Activated T-cell treated with anti-CD3 and anti-CD28 coated beads, Interleukin-2, amount 50 U/mL, for 48 hours (primary cell): ENCODE results near the gene YTHDC1.

ENCODE experiments used
- DNase-seq, 2 experiments: peaks; one replicate each; pipeline ENCODE4 v3.0.0-alpha.2; 2020

The YTHDC1 gene

GRCh38 chr4:68352791-68353190 lies 2.9 kb upstream of the YTHDC1 start:
- no peak for DNase-seq

- DNase-seq: no peak
Measured at GRCh38 chr4:68349279-68349648, 626 bp downstream of the YTHDC1 start.

GRCh38 chr4:68348577-68348976 lies 1.3 kb downstream of the YTHDC1 start:
- no peak for DNase-seq

GRCh38 chr4:68347845-68348244 lies 2.0 kb downstream of the YTHDC1 start:
- DNase-seq: no peak

DNA sequence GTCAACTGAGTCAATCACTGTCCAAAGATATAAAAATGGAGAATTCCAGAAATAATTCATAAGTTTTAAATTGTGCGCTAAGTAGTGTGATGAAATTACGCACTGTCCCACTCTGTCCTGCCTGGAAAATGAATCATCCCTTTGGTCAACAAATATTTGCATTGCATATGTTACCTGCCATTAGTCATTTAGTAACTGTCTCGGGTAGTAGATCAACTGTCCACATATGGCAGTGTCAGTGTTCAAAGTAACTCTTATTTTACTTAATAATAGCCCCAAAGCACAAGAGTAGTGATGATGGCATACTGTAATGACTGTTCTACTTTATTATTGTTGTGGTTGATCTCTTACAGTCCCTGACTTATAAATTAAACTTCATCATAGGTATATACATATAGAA lies 3.4 kb downstream of the YTHDC1 start:
- DNase-seq: no peak

DNA sequence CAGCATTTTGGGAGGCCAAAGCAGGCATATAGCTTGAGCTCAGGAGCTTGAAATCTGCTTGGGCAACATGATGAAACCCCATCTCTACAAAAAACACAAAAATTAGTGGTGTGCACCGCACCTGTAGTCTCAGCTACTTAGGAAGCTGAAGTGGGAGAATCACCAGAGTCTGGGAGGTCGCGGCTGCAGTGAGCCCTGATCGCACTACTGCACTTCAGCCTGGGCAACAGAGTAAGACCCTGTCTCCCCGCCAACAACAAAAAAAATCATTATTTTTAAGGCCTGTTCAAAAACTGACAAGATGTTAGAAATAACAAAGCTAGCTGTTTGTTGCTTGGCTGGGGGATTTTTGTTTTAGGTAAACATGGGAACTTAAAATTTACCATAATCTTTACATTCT lies 5.1 kb downstream of the YTHDC1 start:
- no peak for DNase-seq

- DNase-seq: no peak
Measured at GRCh38 chr4:68344049-68344448, 5.8 kb downstream of the YTHDC1 start.

DNA sequence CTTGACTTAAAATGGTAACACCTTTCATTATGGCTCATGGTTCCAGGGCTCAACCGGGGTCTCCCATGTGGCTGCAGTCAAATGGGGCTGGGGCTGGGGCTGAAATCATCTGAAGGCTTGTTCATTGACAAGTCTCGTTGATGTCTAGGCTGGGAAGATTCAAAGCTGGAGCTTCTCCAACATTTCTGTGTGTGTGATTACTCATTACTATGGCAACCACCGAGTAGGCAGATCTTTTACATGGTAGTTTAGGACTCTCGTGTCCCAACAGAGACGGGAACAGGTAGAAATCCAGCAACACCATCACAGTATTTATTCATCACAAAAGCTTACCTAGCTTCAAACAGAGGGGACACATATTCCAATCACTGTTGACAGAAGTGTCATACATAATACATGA lies 7.8 kb downstream of the YTHDC1 start:
- DNase-seq: no peak

DNA sequence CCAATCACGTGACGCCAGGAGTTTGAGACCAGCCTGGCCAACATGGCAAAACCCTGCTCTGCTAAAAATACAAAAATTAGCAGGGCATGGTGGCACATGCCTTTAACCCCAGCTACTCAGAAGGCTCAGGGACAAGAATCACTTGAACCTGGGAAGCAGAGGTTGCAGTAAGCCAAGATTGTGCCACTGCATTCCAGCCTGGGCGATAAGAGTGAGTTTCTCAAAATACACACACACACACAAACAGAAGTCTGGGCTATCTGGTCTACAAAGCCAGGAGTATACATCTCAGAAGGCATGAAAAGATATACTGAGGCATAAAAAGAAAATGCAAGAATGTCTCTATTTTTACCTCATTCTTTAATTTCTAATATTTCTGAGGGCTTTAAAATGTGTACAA lies 11.3 kb downstream of the YTHDC1 start:
- no peak for DNase-seq

DNA sequence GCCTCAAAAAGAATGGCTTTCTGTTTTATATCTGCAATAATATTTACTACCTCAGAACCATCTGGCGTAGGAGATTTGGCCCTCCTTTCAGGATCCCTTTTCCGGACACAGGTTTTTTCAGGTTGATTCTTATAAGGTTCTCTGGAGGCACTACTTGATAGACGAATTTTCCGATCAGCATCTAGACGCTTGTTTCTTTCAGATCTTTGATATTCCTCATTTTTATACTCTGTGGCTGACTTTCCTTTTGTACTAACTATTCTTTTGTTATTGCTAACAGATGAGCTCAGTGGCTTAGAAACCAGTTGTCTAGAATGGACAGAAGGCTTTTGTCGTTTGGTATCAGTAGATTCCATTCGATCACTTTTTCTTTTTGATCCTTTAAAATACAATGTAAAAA lies 12.4 kb downstream of the YTHDC1 start:
- no peak for DNase-seq

GRCh38 chr4:68337004-68337403 lies 12.9 kb downstream of the YTHDC1 start:
- no peak for DNase-seq

GRCh38 chr4:68336530-68336929 lies 13.4 kb downstream of the YTHDC1 start:
- no peak for DNase-seq

- no peak for DNase-seq
Measured at GRCh38 chr4:68326141-68326540, 23.7 kb downstream of the YTHDC1 start.

GRCh38 chr4:68324519-68325262 lies 25.2 kb downstream of the YTHDC1 start:
- DNase-seq: no peak

DNA sequence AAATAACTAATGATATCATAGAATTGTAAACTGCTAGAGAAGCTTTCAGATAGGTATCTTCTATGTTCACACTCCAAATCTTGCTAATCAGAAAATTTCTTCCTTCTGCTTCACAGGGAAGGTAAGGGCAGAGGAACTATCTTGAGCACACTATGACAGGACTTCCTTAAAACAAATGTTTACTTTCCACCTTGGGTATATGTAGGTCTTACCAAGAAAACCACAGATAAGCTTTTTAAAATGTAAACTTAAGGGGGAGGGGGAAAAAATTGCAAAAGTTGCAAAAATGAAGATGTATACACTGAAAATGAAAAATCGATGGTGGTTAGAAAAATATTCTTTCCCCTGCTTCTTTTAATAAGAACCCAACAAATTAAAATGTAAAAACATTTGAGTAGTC lies 30.9 kb downstream of the YTHDC1 start:
- no peak for DNase-seq

DNA sequence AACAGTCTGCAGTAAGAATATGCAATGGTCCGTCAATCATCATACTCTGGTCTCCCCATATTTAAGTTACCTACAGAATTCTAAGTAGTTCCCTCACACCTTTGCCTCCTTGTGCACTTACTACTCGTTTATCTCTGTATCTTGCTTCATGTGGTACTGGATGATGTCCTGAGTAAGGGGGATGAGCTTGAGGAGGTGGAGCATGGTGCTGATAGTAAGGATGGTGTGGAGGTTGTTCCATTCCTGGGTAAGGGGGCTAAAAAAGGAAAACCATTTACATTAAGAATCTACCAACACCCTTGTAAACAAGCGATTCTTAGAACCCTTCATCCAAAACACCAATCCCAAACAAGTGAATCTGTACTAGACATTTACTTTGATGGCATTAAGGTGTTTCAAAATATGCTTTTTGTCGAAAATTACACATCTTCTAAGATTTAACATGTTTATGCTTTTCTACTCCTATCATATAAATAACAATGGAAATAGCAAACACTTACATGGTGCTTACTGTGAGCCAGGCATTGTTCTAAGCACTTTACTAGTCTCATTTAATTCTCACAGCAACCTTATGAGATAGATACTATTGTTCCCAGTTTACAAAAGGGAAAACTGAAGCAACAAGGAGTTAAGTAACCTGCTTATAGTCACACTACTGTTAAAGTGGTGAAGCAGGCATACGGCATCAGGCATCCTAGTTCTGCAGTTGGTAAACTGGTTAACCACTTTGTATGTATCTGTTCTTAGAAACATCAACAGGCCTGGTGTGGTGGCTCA lies 33.5 kb downstream of the YTHDC1 start:
- DNase-seq: no peak

DNA sequence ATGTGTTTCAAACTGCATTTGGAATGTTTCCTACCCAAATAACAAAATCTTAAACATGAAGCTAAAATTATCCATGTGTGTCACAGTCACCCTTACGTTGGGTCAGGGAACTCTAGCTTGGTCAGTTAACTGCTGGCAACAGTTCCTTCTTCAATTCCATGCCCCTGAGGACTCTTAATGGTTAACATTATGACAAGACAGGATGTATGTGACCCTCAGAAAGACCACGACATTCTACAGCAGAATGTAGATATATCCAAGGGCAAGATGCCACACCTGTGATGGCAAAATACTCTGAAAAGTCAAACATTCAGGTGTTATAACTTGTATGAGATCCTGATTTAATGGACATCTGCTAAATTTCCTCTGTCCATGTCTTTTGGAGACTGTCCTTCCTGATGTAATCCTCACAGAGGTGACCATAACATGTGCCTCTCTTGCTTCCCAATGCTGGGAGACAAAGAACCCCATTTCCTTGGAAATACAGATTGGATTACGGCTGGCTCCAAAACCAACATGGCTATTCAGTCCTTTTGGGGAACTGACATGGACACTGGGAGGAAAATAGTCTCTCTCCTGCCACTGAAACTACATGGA lies 39.1 kb downstream of the YTHDC1 start:
- no peak for DNase-seq

DNA sequence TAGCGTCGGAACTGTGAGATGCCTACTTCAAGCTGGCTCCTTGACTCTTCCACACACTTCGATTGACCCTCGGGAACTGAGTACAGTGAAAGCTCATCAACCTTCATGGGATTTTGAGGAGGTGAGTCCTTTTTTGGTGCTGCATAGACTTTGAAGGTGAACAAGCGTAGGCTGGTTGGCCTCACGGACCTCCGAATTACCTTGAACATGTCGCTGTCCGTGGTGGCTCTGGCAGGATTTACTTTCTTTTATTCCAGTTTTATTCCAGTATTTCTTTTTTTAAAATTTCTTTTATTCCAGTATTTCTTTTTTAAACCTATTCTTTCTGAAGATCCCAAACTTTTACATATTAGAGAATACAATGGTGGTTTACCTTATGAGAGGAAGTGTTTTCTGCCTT lies 45.2 kb downstream of the YTHDC1 start:
- DNase-seq: no peak

GRCh38 chr4:68299492-68300457 lies 50.1 kb downstream of the YTHDC1 start:
- DNase-seq: peak in 1 of 2 experiments; percentile 23

DNA sequence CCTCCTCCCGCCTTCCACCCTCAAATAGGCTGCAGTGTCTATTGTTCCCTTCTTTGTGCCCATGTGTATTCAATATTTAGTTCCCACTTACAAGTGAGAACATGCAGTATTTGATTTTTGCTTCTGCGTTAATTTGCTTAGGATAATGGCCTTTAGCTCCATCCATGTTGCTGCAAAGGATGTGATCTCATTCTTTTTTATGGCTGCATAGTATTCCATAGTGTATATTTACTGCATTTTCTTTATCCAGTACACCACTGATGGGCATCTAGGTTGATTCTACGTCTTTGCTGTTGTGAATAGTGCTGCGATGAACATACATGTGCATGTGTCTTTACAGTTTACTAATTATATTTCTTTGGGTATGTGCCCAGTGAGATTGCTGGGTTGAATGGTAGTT lies 52.8 kb downstream of the YTHDC1 start:
- DNase-seq: no peak

- DNase-seq: no peak
Measured at GRCh38 chr4:68291256-68291655, 58.6 kb downstream of the YTHDC1 start.

GRCh38 chr4:68288393-68288740 lies 61.5 kb downstream of the YTHDC1 start:
- DNase-seq: no peak
